Spinal cord (tissue), 10 donors: ENCODE data around the gene CFAP157. TPM values are rescaled to one million over a fixed set of nuclear protein-coding genes. Genes with fewer than 3 reads are reported as not detected.
A peak's percentile ranks its signal among the peaks of the same experiment; 100 is the strongest.
"Not testable (repeated sequence)": the region's sequence is repeated elsewhere in the genome, so short reads cannot be mapped to it uniquely, and the experiment has no call there.

ENCODE experiments used
- DNase-seq, 6 donors: peaks; one replicate each; pipeline versions ENCODE4 v3.0.0 to v3.0.0-alpha.2; 2013 to 2015; ENCODE audit warnings: low spot score in 6 of 6, low read depth in 4 of 6
- H3K27ac ChIP-seq: one replicate; pipeline ENCODE4 v1.5.1; 2013; ENCODE audit warnings: low read depth, low read length, control low read depth
- H3K27me3 ChIP-seq: one replicate; pipeline ENCODE4 v1.6.1; 2013; ENCODE audit warnings: low read length; ENCODE audit not compliant: control insufficient read depth, insufficient read depth
- H3K36me3 ChIP-seq: one replicate; pipeline ENCODE4 v1.6.1; 2013; ENCODE audit warnings: low read length; ENCODE audit not compliant: control insufficient read depth, insufficient read depth
- H3K4me1 ChIP-seq: one replicate; pipeline ENCODE4 v1.6.1; 2013; ENCODE audit warnings: low read length; ENCODE audit not compliant: control insufficient read depth, insufficient read depth
- H3K4me3 ChIP-seq: one replicate; pipeline ENCODE4 v1.5.1; 2013; ENCODE audit warnings: low read depth, low read length, control low read depth
- H3K9me3 ChIP-seq: one replicate; pipeline ENCODE4 v1.6.1; 2013; ENCODE audit warnings: low read length; ENCODE audit not compliant: control insufficient read depth, insufficient read depth
- WGBS: methylation state at CpG from one replicate; pipeline ENCODE4 v1.1.5; 2013; ENCODE audit warnings: missing lambda C conversion rate; ENCODE audit not compliant: insufficient coverage; 5-methylcytosine and 5-hydroxymethylcytosine counted together
- polyA plus RNA-seq, 2 donors: library from polyadenylated mRNA; unstranded; fragments of 120-200 nt; gene quantifications; one replicate each; pipeline ENCODE4 v1.2.1, GENCODE V29; 2013; ENCODE audit not compliant: insufficient read length in 2 of 2
- total RNA-seq, 2 donors: library from RNA; depleted of rRNA in 1 of 2; stranded (reverse); fragments of 120-200 nt in 1 of 2; fragments of >200 nt in 1 of 2; gene quantifications; one replicate each; pipeline versions ENCODE4 v1.2.3 to v1.2.4, GENCODE V29; 2013 to 2014
- donor health status: healthy.

CFAP157 gene
- total and polyA plus RNA-seq, 4 donors: 1.1 to 28.0 (median 25.1) TPM

- Histone ChIP-seq H3K27me3 (peaks cover 17% of the 10 kb centered on the region), H3K27ac (no peak overlapping the region)
- WGBS: 14% methylated on average over 37 of the region's 61 CpGs
Measured at GRCh38 chr9:127755061-127756060, 48.6 kb downstream of the CFAP157 start.

DNA sequence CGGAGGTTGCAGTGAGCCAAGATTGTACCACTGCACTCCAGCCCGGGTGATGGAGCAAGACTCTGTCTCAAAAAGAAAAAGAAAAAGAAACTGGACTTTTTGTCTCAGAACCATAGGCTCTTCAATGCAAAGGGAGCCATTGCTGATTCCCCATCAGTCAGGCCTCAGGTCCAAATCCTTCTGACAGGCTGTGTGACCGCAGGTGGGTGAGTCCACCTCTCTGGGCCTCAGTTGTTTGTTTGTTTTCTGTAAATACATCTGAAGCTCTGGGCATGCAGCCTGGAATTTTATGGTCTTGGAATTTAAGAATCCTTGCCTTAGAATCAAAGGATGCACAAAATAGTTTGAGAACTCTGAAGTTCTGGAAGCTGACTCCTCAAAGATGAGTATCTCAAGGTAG is 49.4 kb downstream of the CFAP157 start:
- H3K9me3 ChIP-seq: no peaks in the 10 kb centered on the region
- peaks cover 17% of the 10 kb centered on the region for H3K27me3 ChIP-seq
- H3K27ac ChIP-seq: no peak overlapping the region
- 88% methylated on average over 2 of the region's 3 CpGs for WGBS
- DNase-seq: no peak
- peaks cover 36% of the 10 kb centered on the region for H3K4me1 ChIP-seq
- H3K4me3 ChIP-seq: no peak overlapping the region
- H3K36me3 ChIP-seq: peaks cover 6% of the 10 kb centered on the region

More at GRCh38 chr9:127755061-127756060, 48.6 kb downstream of the CFAP157 start:
- peaks cover 11% of the 10 kb centered on the region for H3K36me3 ChIP-seq
- DNase-seq: peak in 2 of 6 donors; percentile 92 to 94
- H3K9me3 ChIP-seq: no peaks in the 10 kb centered on the region
- peaks cover 36% of the 10 kb centered on the region for H3K4me1 ChIP-seq
- peak overlapping the region; percentile 35 for H3K4me3 ChIP-seq

DNA sequence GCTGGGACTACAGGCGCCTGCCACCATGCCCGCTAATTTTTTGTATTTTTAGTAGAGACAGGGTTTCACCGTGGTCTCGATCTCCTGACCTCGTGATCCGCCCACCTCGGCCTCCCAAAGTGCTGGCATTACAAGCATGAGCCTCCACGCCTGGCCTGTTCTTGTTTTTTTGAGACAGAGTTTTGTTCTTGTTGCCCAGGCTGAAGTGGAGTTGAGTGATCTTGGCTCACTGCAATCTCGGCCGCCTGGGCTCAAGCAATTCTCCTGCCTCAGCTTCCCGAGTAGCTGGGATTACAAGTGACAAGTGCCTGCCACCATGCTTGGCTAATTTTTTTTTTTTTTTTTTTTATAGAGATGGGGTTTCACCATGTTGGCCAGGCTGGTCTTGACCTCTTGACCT is 50.0 kb downstream of the CFAP157 start:
- not testable (repeated sequence) for H3K9me3 ChIP-seq, H3K4me3 ChIP-seq, DNase-seq, H3K36me3 ChIP-seq, H3K27ac ChIP-seq
- WGBS: 79% methylated on average over 11 of the region's 11 CpGs
- Histone ChIP-seq H3K4me1 (peaks cover 42% of the 10 kb centered on the region), H3K27me3 (peaks cover 17% of the 10 kb centered on the region)

DNA sequence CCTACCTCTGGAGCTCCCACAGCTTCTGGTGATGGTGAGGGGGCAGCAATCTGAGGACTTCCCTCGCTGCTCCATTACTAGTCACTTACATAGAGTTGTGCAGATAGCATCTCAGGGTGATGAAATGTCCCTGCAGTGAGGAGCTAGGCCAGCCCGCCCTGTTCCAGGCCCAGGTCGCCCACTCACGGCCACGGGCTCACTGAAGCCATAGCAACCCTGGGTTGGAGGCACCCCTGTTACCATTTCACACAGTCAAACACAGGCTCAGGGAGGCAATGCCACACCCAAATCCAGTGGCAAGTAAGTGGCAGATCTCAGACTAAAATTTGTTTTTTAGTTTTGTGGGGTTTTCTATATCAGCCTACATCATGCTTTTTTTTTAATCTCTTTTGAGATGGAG is 52.1 kb downstream of the CFAP157 start:
- Histone ChIP-seq H3K36me3 (no peaks in the 10 kb centered on the region), H3K9me3 (no peaks in the 10 kb centered on the region), H3K4me1 (peaks cover 33% of the 10 kb centered on the region), H3K27me3 (peaks cover 12% of the 10 kb centered on the region), H3K27ac (no peak overlapping the region), H3K4me3 (no peak overlapping the region)
- DNase-seq: no peak
- 85% methylated on average over 4 of the region's 5 CpGs for WGBS

DNA sequence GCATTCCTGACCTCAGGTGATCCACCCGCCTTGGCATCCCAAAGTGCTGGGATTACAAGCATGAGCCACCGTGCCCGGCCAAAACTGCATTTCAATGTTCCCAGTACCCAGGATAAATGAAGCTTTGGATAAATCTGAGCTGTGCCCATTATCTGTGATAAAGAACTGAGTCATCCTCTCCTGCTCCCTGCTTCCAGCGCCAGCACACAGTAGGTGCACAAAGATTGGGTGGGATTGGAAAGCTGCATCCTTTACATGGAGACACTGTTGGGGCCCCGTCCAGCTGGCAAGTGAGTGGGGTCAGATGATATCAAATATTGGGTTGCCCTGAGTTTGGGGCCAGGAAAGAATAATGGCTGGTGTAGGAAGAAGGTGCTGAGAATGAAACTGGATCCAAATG is 54.3 kb downstream of the CFAP157 start:
- no peak for DNase-seq
- H3K4me3 ChIP-seq: no peak overlapping the region
- WGBS: 93% methylated on average over 4 of the region's 5 CpGs
- no peaks in the 10 kb centered on the region for H3K9me3 ChIP-seq
- H3K27ac ChIP-seq: no peak overlapping the region
- no peaks in the 10 kb centered on the region for H3K36me3 ChIP-seq
- peaks cover 27% of the 10 kb centered on the region for H3K4me1 ChIP-seq
- no peaks in the 10 kb centered on the region for H3K27me3 ChIP-seq

DNA sequence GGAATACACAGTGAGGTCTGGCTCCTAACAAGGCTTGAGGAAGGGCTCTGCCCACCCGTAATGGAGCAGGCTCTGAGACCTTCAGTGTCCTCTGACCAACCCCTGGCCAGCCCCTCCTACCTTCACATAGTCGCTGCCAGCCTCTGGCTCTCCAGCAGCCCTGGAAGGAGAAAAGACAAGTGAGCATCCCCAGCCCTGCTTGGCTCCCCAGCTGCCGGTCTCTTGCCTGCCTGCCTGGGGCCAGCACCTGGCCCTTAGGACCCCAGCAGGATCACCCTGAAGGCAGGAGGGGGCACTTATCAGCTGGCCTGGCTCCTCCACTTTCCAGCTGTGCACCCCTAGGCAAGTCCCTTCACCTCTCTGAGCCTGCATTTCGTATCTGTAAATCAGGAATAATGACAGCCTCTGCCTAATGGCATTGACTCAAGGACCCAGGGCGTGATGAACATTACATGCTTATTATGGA is 54.7 kb downstream of the CFAP157 start:
- DNase-seq: no peak
- Histone ChIP-seq H3K36me3 (no peaks in the 10 kb centered on the region), H3K4me1 (peaks cover 29% of the 10 kb centered on the region), H3K27me3 (no peaks in the 10 kb centered on the region), H3K27ac (no peak overlapping the region), H3K4me3 (no peak overlapping the region), H3K9me3 (no peaks in the 10 kb centered on the region)
- 41% methylated on average over 4 of the region's 5 CpGs for WGBS

DNA sequence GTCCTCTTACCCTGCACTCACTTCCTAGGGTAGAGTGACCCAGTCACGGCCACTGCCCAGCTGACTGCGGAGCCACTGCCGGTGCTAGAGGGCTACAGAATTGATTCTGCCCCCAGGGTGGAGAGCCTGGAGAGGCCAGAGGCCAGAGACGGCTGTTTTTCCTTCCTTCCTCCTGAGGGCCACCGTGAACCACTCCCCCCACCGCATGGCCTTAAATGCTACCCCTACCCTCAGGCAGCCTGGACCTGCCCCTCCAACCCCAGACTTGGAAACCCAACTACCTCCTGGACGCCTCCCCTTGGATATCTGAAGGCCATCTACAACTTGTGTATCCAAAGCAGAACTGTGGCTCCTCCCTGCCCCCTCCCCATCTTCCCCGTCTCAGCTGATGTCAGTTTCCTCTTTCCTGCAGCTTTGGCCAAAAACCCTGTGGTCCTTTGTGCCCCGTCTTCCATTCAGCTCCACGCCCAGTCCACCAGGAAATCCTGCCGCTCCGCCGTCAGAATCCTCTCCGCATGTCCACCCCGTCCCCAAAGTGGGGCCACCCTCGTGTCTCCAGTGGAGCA is 55.4 kb downstream of the CFAP157 start:
- 39% methylated on average over 16 of the region's 16 CpGs for WGBS
- peak overlapping the region; percentile 64 for H3K27ac ChIP-seq
- no peak for DNase-seq

GRCh38 chr9:127763918-127764384 is 57.2 kb downstream of the CFAP157 start:
- WGBS: 45% methylated on average over 7 of the region's 7 CpGs
- Histone ChIP-seq H3K4me1 (peaks cover 50% of the 10 kb centered on the region), H3K36me3 (no peaks in the 10 kb centered on the region), H3K9me3 (no peaks in the 10 kb centered on the region), H3K4me3 (no peak overlapping the region), H3K27ac (no peak overlapping the region), H3K27me3 (no peaks in the 10 kb centered on the region)
- DNase-seq: no peak

More for the DNA sequence above, 55.4 kb downstream of the CFAP157 start:
- H3K9me3 ChIP-seq: no peaks in the 10 kb centered on the region
- H3K27me3 ChIP-seq: no peaks in the 10 kb centered on the region
- peaks cover 34% of the 10 kb centered on the region for H3K4me1 ChIP-seq
- H3K4me3 ChIP-seq: no peak overlapping the region
- H3K36me3 ChIP-seq: no peaks in the 10 kb centered on the region

- Histone ChIP-seq H3K27ac (no peak overlapping the region), H3K36me3 (no peaks in the 10 kb centered on the region), H3K9me3 (no peaks in the 10 kb centered on the region), H3K4me1 (peaks cover 60% of the 10 kb centered on the region), H3K4me3 (no peak overlapping the region), H3K27me3 (peaks cover 3% of the 10 kb centered on the region)
- DNase-seq: no peak
- WGBS: 93% methylated on average over 1 of the region's 1 CpG
Measured at GRCh38 chr9:127765418-127765817, 58.6 kb downstream of the CFAP157 start.
